Gastrocnemius medialis (tissue), 4 donors: Measurements from ENCODE around the gene DPM2.
A peak's percentile ranks its signal among the peaks of the same experiment; 100 is the strongest.

ENCODE experiments used
- POLR2A ChIP-seq, 2 donors: fragments of 450-650 bp; IDR thresholded peaks; one replicate each; pipeline ENCODE4 v1.6.1; 2017; ENCODE audit warnings: antibody characterized with exemption in 2 of 2, mild to moderate bottlenecking in 2 of 2, moderate library complexity in 2 of 2
- TF ChIP-seq, protein P1 (sequence below), 5 experiments: fragments of 450-650 bp in 3 of 5; fragments of 200-600 bp in 2 of 5; sonication (generic) in 2 of 5; IDR thresholded peaks in 4 of 5; conservative IDR thresholded peaks in 1 of 5; 1 replicate in 4 of 5; 2 replicates in 1 of 5; pipeline ENCODE4 v1.5.1; 2016 to 2019; ENCODE audit warnings: antibody characterized with exemption in 5 of 5, mild to moderate bottlenecking in 3 of 5, moderate library complexity in 3 of 5

- TF ChIP-seq, protein P1, sequence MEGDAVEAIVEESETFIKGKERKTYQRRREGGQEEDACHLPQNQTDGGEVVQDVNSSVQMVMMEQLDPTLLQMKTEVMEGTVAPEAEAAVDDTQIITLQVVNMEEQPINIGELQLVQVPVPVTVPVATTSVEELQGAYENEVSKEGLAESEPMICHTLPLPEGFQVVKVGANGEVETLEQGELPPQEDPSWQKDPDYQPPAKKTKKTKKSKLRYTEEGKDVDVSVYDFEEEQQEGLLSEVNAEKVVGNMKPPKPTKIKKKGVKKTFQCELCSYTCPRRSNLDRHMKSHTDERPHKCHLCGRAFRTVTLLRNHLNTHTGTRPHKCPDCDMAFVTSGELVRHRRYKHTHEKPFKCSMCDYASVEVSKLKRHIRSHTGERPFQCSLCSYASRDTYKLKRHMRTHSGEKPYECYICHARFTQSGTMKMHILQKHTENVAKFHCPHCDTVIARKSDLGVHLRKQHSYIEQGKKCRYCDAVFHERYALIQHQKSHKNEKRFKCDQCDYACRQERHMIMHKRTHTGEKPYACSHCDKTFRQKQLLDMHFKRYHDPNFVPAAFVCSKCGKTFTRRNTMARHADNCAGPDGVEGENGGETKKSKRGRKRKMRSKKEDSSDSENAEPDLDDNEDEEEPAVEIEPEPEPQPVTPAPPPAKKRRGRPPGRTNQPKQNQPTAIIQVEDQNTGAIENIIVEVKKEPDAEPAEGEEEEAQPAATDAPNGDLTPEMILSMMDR (IDR thresholded peaks at IDR 0.05 in 4 of 5, conservative IDR thresholded peaks at IDR 0.05 in 1 of 5): no peak
- TF ChIP-seq POLR2A (IDR thresholded peaks at IDR 0.05): peak; percentile 42 to 73
Measured at GRCh38 chr9:127937388-127938297, at the start of gene DPM2.
